Transverse colon (tissue), 4 donors: ENCODE measurements around the gene UBE2G1. TPM values are rescaled to one million over a fixed set of nuclear protein-coding genes. Genes with fewer than 3 reads are reported as not detected.

Experiments
- DNase-seq: peaks from one replicate; pipeline ENCODE4 v3.0.0-alpha.2; 2019
- H3K27ac ChIP-seq, 4 donors: fragments of 200-600 bp; sonication (generic); 2 replicates each; pipeline ENCODE4 v1.5.1; 2016 to 2018; ENCODE audit warnings: inconsistent platforms in 4 of 4
- H3K27me3 ChIP-seq: fragments of 200-600 bp; sonication (generic); 2 replicates; pipeline ENCODE4 v1.5.1; 2017; ENCODE audit warnings: inconsistent platforms
- H3K36me3 ChIP-seq, 4 donors: fragments of 200-600 bp; sonication (generic); 2 replicates each; pipeline ENCODE4 v1.5.1; 2017 to 2019; ENCODE audit warnings: inconsistent platforms in 4 of 4
- H3K4me1 ChIP-seq, 4 donors: fragments of 200-600 bp; sonication (generic); 2 replicates each; pipeline ENCODE4 v1.5.1; 2017 to 2020; ENCODE audit warnings: inconsistent platforms in 4 of 4
- H3K4me3 ChIP-seq, 4 donors: fragments of 200-600 bp; sonication (generic); 1 replicate in 1 of 4; 2 replicates in 3 of 4; pipeline versions ENCODE4 v1.5.1 to v1.6.1; 2017 to 2019; ENCODE audit warnings: inconsistent platforms in 4 of 4
- H3K9me3 ChIP-seq, 2 donors: fragments of 200-600 bp; sonication (generic); 2 replicates each; pipeline ENCODE4 v1.5.1; 2017 to 2019; ENCODE audit warnings: inconsistent platforms in 2 of 2
- EP300 ChIP-seq: sonication (generic); formaldehyde crosslinking; IDR thresholded peaks from one replicate; pipeline ENCODE4 v1.6.1; 2017; ENCODE audit warnings: antibody characterized with exemption, low read depth
- POLR2A ChIP-seq: fragments of 450-650 bp; IDR thresholded peaks from one replicate; pipeline ENCODE4 v1.6.1; 2016; ENCODE audit warnings: antibody characterized with exemption, mild to moderate bottlenecking, moderate library complexity
- POLR2AphosphoS5 ChIP-seq, 3 donors: sonication (generic); formaldehyde crosslinking; IDR thresholded peaks; one replicate each; pipeline ENCODE4 v1.6.1; 2016; ENCODE audit warnings: antibody characterized with exemption in 3 of 3
- WGBS, 2 donors: methylation state at CpG; one replicate each; pipeline ENCODE4 v1.1.5; 2018; ENCODE audit warnings: low coverage in 1 of 2; 5-methylcytosine and 5-hydroxymethylcytosine counted together
- in situ Hi-C, 4 donors: fragments of 200-750 bp; cut with MboI; loops; one replicate each; pipeline versions ENCODE4 v1.15.0 to v1.15.1; 2017; ENCODE audit warnings: low sequenced_read_pairs in 3 of 4, low pct_ligation_motif_present in 1 of 4, low pct_unique_long_range_greater_than_20kb in 1 of 4
- intact Hi-C: fragments of 100-400 bp; cut with DNase I; formaldehyde crosslinking; loops from one replicate; pipeline ENCODE4 v1.15.1; 2023; ENCODE audit warnings: low total_unique reads
- total RNA-seq, 4 donors: library from RNA; depleted of rRNA; stranded (reverse); fragments of >200 nt; gene quantifications; one replicate each; pipeline ENCODE4 v1.1.0, GENCODE V29; 2016
- TF ChIP-seq, protein P1 (sequence below), 5 experiments: fragments of 200-600 bp in 3 of 5; fragments of 450-650 bp in 2 of 5; sonication (generic) in 3 of 5; IDR thresholded peaks; 1 replicate in 2 of 5; 2 replicates in 3 of 5; pipeline ENCODE4 v1.5.1; 2016 to 2017; ENCODE audit warnings: antibody characterized with exemption in 5 of 5, inconsistent platforms in 3 of 5, mild to moderate bottlenecking in 2 of 5, moderate library complexity in 1 of 5

The UBE2G1 gene
- total RNA-seq, 4 donors from 2014 or later: 41.6 to 104 (median 53.0) TPM

GRCh38 chr17:4247361-4247970 is 119.0 kb downstream of the UBE2G1 start:
- Histone ChIP-seq H3K27me3 (no peaks in the 10 kb centered on the region), H3K27ac (peak overlapping the region; percentile 61 to 71 (median 68)), H3K4me1 (peaks cover 13 to 56% (median 35%) of the 10 kb centered on the region in 4 donors), H3K9me3 (no peaks in the 10 kb centered on the region), H3K4me3 (no peak overlapping the region), H3K36me3 (no peaks in the 10 kb centered on the region)
- TF ChIP-seq POLR2A (no peak), EP300 (no peak)
- TF ChIP-seq, protein P1, sequence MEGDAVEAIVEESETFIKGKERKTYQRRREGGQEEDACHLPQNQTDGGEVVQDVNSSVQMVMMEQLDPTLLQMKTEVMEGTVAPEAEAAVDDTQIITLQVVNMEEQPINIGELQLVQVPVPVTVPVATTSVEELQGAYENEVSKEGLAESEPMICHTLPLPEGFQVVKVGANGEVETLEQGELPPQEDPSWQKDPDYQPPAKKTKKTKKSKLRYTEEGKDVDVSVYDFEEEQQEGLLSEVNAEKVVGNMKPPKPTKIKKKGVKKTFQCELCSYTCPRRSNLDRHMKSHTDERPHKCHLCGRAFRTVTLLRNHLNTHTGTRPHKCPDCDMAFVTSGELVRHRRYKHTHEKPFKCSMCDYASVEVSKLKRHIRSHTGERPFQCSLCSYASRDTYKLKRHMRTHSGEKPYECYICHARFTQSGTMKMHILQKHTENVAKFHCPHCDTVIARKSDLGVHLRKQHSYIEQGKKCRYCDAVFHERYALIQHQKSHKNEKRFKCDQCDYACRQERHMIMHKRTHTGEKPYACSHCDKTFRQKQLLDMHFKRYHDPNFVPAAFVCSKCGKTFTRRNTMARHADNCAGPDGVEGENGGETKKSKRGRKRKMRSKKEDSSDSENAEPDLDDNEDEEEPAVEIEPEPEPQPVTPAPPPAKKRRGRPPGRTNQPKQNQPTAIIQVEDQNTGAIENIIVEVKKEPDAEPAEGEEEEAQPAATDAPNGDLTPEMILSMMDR (IDR thresholded peaks at IDR 0.05): no peak
- DNase-seq: peak; percentile 28
- intact Hi-C loops (no loop called here), in situ Hi-C loops (no loop called here)
- 50% methylated on average over 5 of the region's 5 CpGs; no CpG with 5 or more reads in 1 of the 2 donors for WGBS, 2 donors

DNA sequence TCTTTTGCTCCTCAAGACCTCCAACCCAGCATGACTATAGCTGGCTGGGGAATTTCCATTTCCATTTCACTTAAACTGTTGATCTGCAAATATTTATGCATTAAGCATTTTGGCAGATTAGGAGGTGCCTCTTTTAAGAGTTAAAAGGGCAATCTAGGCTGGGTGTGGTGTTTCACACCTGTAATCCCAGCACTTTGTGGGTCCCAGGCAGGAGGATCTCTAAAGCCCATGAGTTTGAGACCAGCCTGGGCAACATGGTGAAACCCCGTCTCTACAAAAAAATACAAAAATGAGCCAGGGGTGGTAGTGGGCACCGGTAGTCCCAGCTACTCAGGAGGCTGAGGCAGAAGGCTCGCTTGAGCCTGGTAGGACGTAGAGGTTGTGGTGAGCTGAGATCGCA is 119.8 kb downstream of the UBE2G1 start:
- intact Hi-C loops: no loop called here
- H3K27me3 ChIP-seq: no peaks in the 10 kb centered on the region
- TF ChIP-seq POLR2A: no peak
- no peak for TF ChIP-seq EP300
- TF ChIP-seq, protein P1 (IDR thresholded peaks at IDR 0.05): no peak
- no peak for TF ChIP-seq POLR2AphosphoS5 (IDR thresholded peaks at IDR 0.05)
- H3K27ac ChIP-seq: peak overlapping the region in 3 of 4 donors; percentile 66 to 71 (median 69)
- H3K4me3 ChIP-seq: no peak overlapping the region
- WGBS, 2 donors: 96% methylated on average over 5 of the region's 5 CpGs; no CpG with 5 or more reads in 1 of the 2 donors
- no peaks in the 10 kb centered on the region for H3K9me3 ChIP-seq
- in situ Hi-C loops: no loop called here
- DNase-seq: no peak
- H3K4me1 ChIP-seq: peaks cover 13 to 52% (median 35%) of the 10 kb centered on the region in 4 donors
- peaks cover 0 to 7% (median under 1%) of the 10 kb centered on the region in 4 donors for H3K36me3 ChIP-seq

- no peak overlapping the region for H3K27ac ChIP-seq
- H3K27me3 ChIP-seq: no peaks in the 10 kb centered on the region
- DNase-seq: no peak
- WGBS, 2 donors: 81 to 100% methylated on average over 1 to 11 of the region's 11 CpGs
- H3K36me3 ChIP-seq: peaks cover 0 to 20% (median 3%) of the 10 kb centered on the region in 4 donors
- H3K4me1 ChIP-seq: peaks cover 0 to 5% (median 3%) of the 10 kb centered on the region in 4 donors
- TF ChIP-seq, protein P1 (IDR thresholded peaks at IDR 0.05): no peak
- TF ChIP-seq POLR2AphosphoS5 (IDR thresholded peaks at IDR 0.05) (no peak), EP300 (no peak), POLR2A (no peak)
- intact Hi-C loops: no loop called here
- no peaks in the 10 kb centered on the region for H3K9me3 ChIP-seq
- in situ Hi-C loops: no loop called here
- H3K4me3 ChIP-seq: no peak overlapping the region
Observed at GRCh38 chr17:4241535-4241934, 124.9 kb downstream of the UBE2G1 start.

DNA sequence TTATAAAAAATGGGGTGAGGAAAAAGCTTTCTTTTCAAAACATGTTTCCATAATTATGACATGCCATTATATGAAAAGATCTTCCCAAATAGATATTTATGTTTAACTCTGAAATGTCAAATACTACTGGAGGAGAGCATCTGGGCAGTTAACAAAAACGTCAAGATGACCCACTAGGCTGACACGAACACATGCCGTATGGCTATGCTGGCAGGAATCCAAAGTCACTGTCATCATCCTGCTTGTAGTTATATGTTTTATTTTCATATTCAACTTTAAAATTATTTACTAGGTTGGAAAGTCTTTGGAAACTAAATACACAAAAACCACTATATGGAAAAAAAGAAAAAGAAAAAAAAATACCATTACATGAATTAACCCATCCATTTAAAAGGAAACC is 130.0 kb downstream of the UBE2G1 start:
- TF ChIP-seq, protein P1 (IDR thresholded peaks at IDR 0.05): no peak
- TF ChIP-seq POLR2AphosphoS5 (IDR thresholded peaks at IDR 0.05) (no peak), POLR2A (no peak), EP300 (no peak)
- no peak for DNase-seq
- Histone ChIP-seq H3K27me3 (no peaks in the 10 kb centered on the region), H3K9me3 (no peaks in the 10 kb centered on the region), H3K36me3 (peaks cover 0 to 13% (median 4%) of the 10 kb centered on the region in 4 donors), H3K27ac (peak overlapping the region in 3 of 4 donors; percentile 27 to 86 (median 86)), H3K4me1 (peaks cover 11 to 28% (median 19%) of the 10 kb centered on the region in 4 donors), H3K4me3 (no peak overlapping the region)
- intact Hi-C loops: no loop called here
- WGBS, 2 donors: 56% methylated on average over 3 of the region's 3 CpGs
- in situ Hi-C loops: no loop called here
